IMR-90 (cell line): ENCODE results near the gene EXOC3L4. TPM values are rescaled to one million over a fixed set of nuclear protein-coding genes. Genes with fewer than 3 reads are reported as not detected.

Experiments
- ATAC-seq: fragments of 200-7000 bp; cut with Tn5 transposase; 2 replicates; pipeline ENCODE4 v1.9.1; 2020; ENCODE audit warnings: low read depth, mild to moderate bottlenecking, moderate library complexity
- BruUV-seq: library from RNA; stranded (reverse); fragments of 400-500 nt; replicated peaks from 2 replicates; lab custom pipeline; 2021; lab: Mats Ljungman, UMichigan
- CTCF ChIA-PET: fragments of 300-600 bp; formaldehyde crosslinking; extraction: SDS; loops from one replicate; lab custom pipeline; 2021; ENCODE audit warnings: antibody characterized with exemption; lab: Yijun Ruan, JAX
- POLR2A ChIA-PET: fragments of 300-600 bp; sonication (Branson Sonifier 250); formaldehyde crosslinking; loops from one replicate; lab custom pipeline; 2022; ENCODE audit warnings: antibody characterized with exemption; ENCODE audit not compliant: unreplicated experiment; lab: Charles Lee
- DNase-seq: peaks from one replicate; pipeline ENCODE4 v3.0.0; 2013
- H2AFZ ChIP-seq: replicated peaks from 2 replicates; pipeline ENCODE3; 2013; ENCODE audit warnings: low read length, mild to moderate bottlenecking; ENCODE audit not compliant: poor library complexity
- H2AK5ac ChIP-seq: 2 replicates; pipeline ENCODE4 v1.6.1; 2013; ENCODE audit warnings: low read depth, low read length, inconsistent platforms
- H2AK9ac ChIP-seq: replicated peaks from 2 replicates; pipeline ENCODE3; 2013; ENCODE audit warnings: mild to moderate bottlenecking, low read depth, low read length, moderate library complexity; ENCODE audit not compliant: poor library complexity
- H2BK120ac ChIP-seq: 2 replicates; pipeline ENCODE4 v1.6.1; 2013; ENCODE audit warnings: low read depth, low read length, inconsistent platforms
- H2BK15ac ChIP-seq: 3 replicates; pipeline ENCODE4 v1.6.1; 2013; ENCODE audit warnings: low read depth, low read length, inconsistent platforms
- H2BK20ac ChIP-seq: 2 replicates; pipeline ENCODE4 v1.6.1; 2013; ENCODE audit warnings: low read depth, mild to moderate bottlenecking, inconsistent platforms, low read length, moderate library complexity
- H2BK5ac ChIP-seq: 2 replicates; pipeline ENCODE4 v1.6.1; 2013; ENCODE audit warnings: mild to moderate bottlenecking, low read depth, low read length, inconsistent platforms; ENCODE audit not compliant: poor library complexity, severe bottlenecking
- H3K14ac ChIP-seq: replicated peaks from 2 replicates; pipeline ENCODE4 v1.6.1; 2013; ENCODE audit warnings: low read depth, low read length, inconsistent platforms
- H3K18ac ChIP-seq: 2 replicates; pipeline ENCODE4 v1.6.1; 2013; ENCODE audit warnings: low read depth, low read length, control low read depth
- H3K23ac ChIP-seq: 2 replicates; pipeline ENCODE4 v1.6.1; 2013; ENCODE audit warnings: low read depth, low read length, inconsistent platforms
- H3K27ac ChIP-seq: 2 replicates; pipeline ENCODE4 v1.5.1; 2013; ENCODE audit warnings: mild to moderate bottlenecking, control low read depth, low read length; ENCODE audit not compliant: insufficient read depth
- H3K27me3 ChIP-seq: 2 replicates; pipeline ENCODE4 v1.6.1; 2013; ENCODE audit warnings: low read length; ENCODE audit not compliant: control insufficient read depth, insufficient read depth
- H3K36me3 ChIP-seq: 2 replicates; pipeline ENCODE4 v1.6.1; 2013; ENCODE audit warnings: low read length, mixed read lengths; ENCODE audit not compliant: control insufficient read depth, insufficient read depth
- H3K4ac ChIP-seq: 2 replicates; pipeline ENCODE4 v1.6.1; 2013; ENCODE audit warnings: low read depth, low read length, inconsistent platforms
- H3K4me1 ChIP-seq: 2 replicates; pipeline ENCODE4 v1.6.1; 2013; ENCODE audit warnings: low read length, mixed read lengths; ENCODE audit not compliant: control insufficient read depth, insufficient read depth
- H3K4me2 ChIP-seq: 2 replicates; pipeline ENCODE4 v1.6.1; 2013; ENCODE audit warnings: low read depth, mild to moderate bottlenecking, control low read depth, low read length, moderate library complexity
- H3K4me3 ChIP-seq: 2 replicates; pipeline ENCODE4 v1.5.1; 2013; ENCODE audit warnings: low read depth, mild to moderate bottlenecking, control low read depth, low read length, moderate library complexity; ENCODE audit not compliant: insufficient read depth
- H3K56ac ChIP-seq: 2 replicates; pipeline ENCODE4 v1.6.1; 2013; ENCODE audit warnings: low read length, inconsistent platforms; ENCODE audit not compliant: insufficient read depth; ENCODE audit errors: extremely low read depth
- H3K79me1 ChIP-seq, 2 experiments: 2 replicates each; pipeline ENCODE4 v1.6.1; 2013; ENCODE audit warnings: low read length in 2 of 2, inconsistent platforms in 1 of 2, low read depth in 1 of 2
- H3K9ac ChIP-seq: 2 replicates; pipeline ENCODE4 v1.6.1; 2013; ENCODE audit warnings: low read depth, low read length, control low read depth
- H3K9me1 ChIP-seq: 2 replicates; pipeline ENCODE4 v1.6.1; 2013; ENCODE audit warnings: low read length, inconsistent platforms; ENCODE audit not compliant: insufficient read depth
- H3K9me3 ChIP-seq: 2 replicates; pipeline ENCODE4 v1.6.1; 2013; ENCODE audit warnings: low read length; ENCODE audit not compliant: control insufficient read depth, insufficient read depth
- H4K20me1 ChIP-seq: 2 replicates; pipeline ENCODE4 v1.6.1; 2013; ENCODE audit warnings: low read length, inconsistent platforms; ENCODE audit not compliant: insufficient read depth
- H4K5ac ChIP-seq: 2 replicates; pipeline ENCODE4 v1.6.1; 2013; ENCODE audit warnings: mild to moderate bottlenecking, low read depth, low read length, control low read depth
- H4K8ac ChIP-seq, 2 experiments: 2 replicates each; pipeline ENCODE4 v1.6.1; 2013; ENCODE audit warnings: low read depth in 2 of 2, low read length in 2 of 2, control low read depth in 1 of 2, inconsistent platforms in 1 of 2
- H4K91ac ChIP-seq: 2 replicates; pipeline ENCODE4 v1.6.1; 2013; ENCODE audit warnings: low read depth, low read length, inconsistent platforms; ENCODE audit not compliant: insufficient read depth
- CEBPB ChIP-seq: IDR thresholded peaks from 2 replicates; pipeline ENCODE4 v1.6.1; 2012; ENCODE audit warnings: low read depth, low read length, improper control_type of control experiment
- CHD1 ChIP-seq: IDR thresholded peaks from 2 replicates; pipeline ENCODE4 v1.6.1; 2012; ENCODE audit warnings: low read depth, low read length, improper control_type of control experiment
- CTCF ChIP-seq: conservative IDR thresholded peaks from 2 replicates; pipeline ENCODE4 v1.5.1; 2012; ENCODE audit warnings: mild to moderate bottlenecking, low read depth, low read length, improper control_type of control experiment
- ELK1 ChIP-seq: fragments of 150-350 bp; IDR thresholded peaks from 2 replicates; pipeline ENCODE4 v1.6.1; 2016; ENCODE audit warnings: low read depth, mild to moderate bottlenecking, low read length, moderate library complexity, borderline replicate concordance
- FOS ChIP-seq: fragments of 150-350 bp; IDR thresholded peaks from 2 replicates; pipeline ENCODE4 v1.6.1; 2016; ENCODE audit warnings: low read depth, low read length
- MAFK ChIP-seq: IDR thresholded peaks from 2 replicates; pipeline ENCODE4 v1.6.1; 2012; ENCODE audit warnings: low read depth, low read length, improper control_type of control experiment
- MAZ ChIP-seq: IDR thresholded peaks from 2 replicates; pipeline ENCODE4 v1.6.1; 2012; ENCODE audit warnings: low read depth, mild to moderate bottlenecking, low read length, improper control_type of control experiment, moderate library complexity, borderline replicate concordance
- MXI1 ChIP-seq: IDR thresholded peaks from 2 replicates; pipeline ENCODE4 v1.6.1; 2012; ENCODE audit warnings: low read depth, mild to moderate bottlenecking, low read length, moderate library complexity, borderline replicate concordance
- NFE2L2 ChIP-seq: fragments of 150-350 bp; IDR thresholded peaks from 2 replicates; pipeline ENCODE4 v1.6.1; 2016; ENCODE audit warnings: low read depth, mild to moderate bottlenecking, low read length
- POLR2A ChIP-seq: IDR thresholded peaks from 2 replicates; pipeline ENCODE4 v1.6.1; 2012; ENCODE audit warnings: mild to moderate bottlenecking, low read depth, low read length
- RAD21 ChIP-seq: IDR thresholded peaks from 2 replicates; pipeline ENCODE4 v1.6.1; 2012; ENCODE audit warnings: low read length, improper control_type of control experiment
- RCOR1 ChIP-seq: IDR thresholded peaks from 2 replicates; pipeline ENCODE4 v1.6.1; 2012; ENCODE audit warnings: mild to moderate bottlenecking, low read length, improper control_type of control experiment; ENCODE audit not compliant: insufficient replicate concordance
- RFX5 ChIP-seq: IDR thresholded peaks from 2 replicates; pipeline ENCODE4 v1.8.0; 2012; ENCODE audit warnings: low read depth, mild to moderate bottlenecking, low read length, moderate library complexity
- SMC3 ChIP-seq: fragments of 150-350 bp; IDR thresholded peaks from 2 replicates; pipeline ENCODE4 v1.6.1; 2016; ENCODE audit warnings: low read depth, mild to moderate bottlenecking, antibody characterized with exemption, low read length, moderate library complexity
- WGBS, 2 experiments: methylation state at CpG; one replicate each; pipeline versions ENCODE4 v1.1.5 to v1.1.7; 2013; ENCODE audit warnings: missing lambda C conversion rate in 2 of 2; ENCODE audit not compliant: insufficient read length in 1 of 2; ENCODE audit errors: extremely low coverage in 2 of 2; 5-methylcytosine and 5-hydroxymethylcytosine counted together
- dilution Hi-C: fragments of 300-500 bp; cut with HindIII; formaldehyde crosslinking; loops from one replicate; pipeline ENCODE4 v1.14.3; 2018; ENCODE audit warnings: low sequenced_read_pairs; ENCODE audit not compliant: unreplicated experiment
- in situ Hi-C: fragments of 300-500 bp; cut with MboI; formaldehyde crosslinking; loops from 3 replicates; pipeline ENCODE4 v1.14.3; 2019; ENCODE audit warnings: low sequenced_read_pairs, inconsistent platforms, mixed read lengths
- intact Hi-C: fragments of 100-400 bp; cut with micrococcal nuclease; formaldehyde crosslinking; loops from 2 replicates; pipeline ENCODE4 v1.10.0; 2022
- polyA plus RNA-seq, 3 experiments: library from polyadenylated mRNA; depleted of rRNA; stranded (reverse); fragments of >200 nt; gene quantifications; 2 replicates each; pipeline ENCODE4 v1.2.3, GENCODE V29; 2012; ENCODE audit warnings: low replicate concordance in 1 of 3
- total RNA-seq: library from RNA; depleted of rRNA; stranded (reverse); fragments of >200 nt; gene quantifications from 2 replicates; pipeline ENCODE4 v1.2.3, GENCODE V29; 2012

EXOC3L4 gene
- total and polyA plus RNA-seq, 2 of the 4 experiments (the other 2 are of a cell fraction), result not detected

- TF ChIP-seq RCOR1 (no peak), POLR2A (no peak)
Measured at GRCh38 chr14:103078860-103079587, 15.5 kb upstream of the EXOC3L4 start (continued).

GRCh38 chr14:103081951-103082350 is 12.6 kb upstream of the EXOC3L4 start:
- Histone ChIP-seq H3K9me1 (no peaks in the 10 kb centered on the region), H3K4me1 (peaks cover 3% of the 10 kb centered on the region; the same call in 1 of the 2 replicates), H3K56ac (no peak overlapping the region), H3K14ac (no peak overlapping the region), H2AFZ (no peak overlapping the region), H3K27ac (no peak overlapping the region), H3K4me3 (no peak overlapping the region), H3K79me1 (no peaks in the 10 kb centered on the region), H2BK120ac (no peak overlapping the region), H3K9ac (no peak overlapping the region), H4K91ac (no peak overlapping the region), H3K4me2 (no peak overlapping the region), H4K20me1 (no peaks in the 10 kb centered on the region), H3K4ac (no peak overlapping the region), H2AK5ac (no peak overlapping the region), H3K18ac (no peak overlapping the region), H3K23ac (no peak overlapping the region), H3K9me3 (peaks cover 2% of the 10 kb centered on the region; the same call in 1 of the 2 replicates), H2BK15ac (no peak overlapping the region), H3K27me3 (peaks cover 42% of the 10 kb centered on the region), H4K8ac (no peak overlapping the region), H2AK9ac (no peak overlapping the region), H4K5ac (no peak overlapping the region), H2BK5ac (no peak overlapping the region), H3K36me3 (no peaks in the 10 kb centered on the region), H2BK20ac (no peak overlapping the region)
- in situ Hi-C loops, result no loop called here
- POLR2A ChIA-PET, result interaction anchor here (0.5 kb wide), 1 partner anchor 214 kb away, joined by 4 read pairs; no protein-coding TSS in a partner anchor
- CTCF ChIA-PET, result no interaction called here
- dilution Hi-C loops, result no loop called here
- no TSS peak for BruUV-seq
- WGBS, 2 experiments, result 96 to 100% methylated on average over 1 to 2 of the region's 2 CpGs
- no peak for ATAC-seq
- intact Hi-C loops, result no loop called here
- TF ChIP-seq POLR2A (no peak), CTCF (no peak), RFX5 (no peak), RAD21 (no peak), CHD1 (no peak), SMC3 (no peak), FOS (no peak), MXI1 (no peak), RCOR1 (no peak), MAZ (no peak), CEBPB (no peak), ELK1 (no peak), NFE2L2 (no peak), MAFK (no peak)
- no peak for DNase-seq
